HG03469 (cell line): ENCODE results near the gene DNAJC4.

ENCODE experiments used
- ATAC-seq: cut with Tn5 transposase; IDR thresholded peaks from one replicate; pipeline ENCODE4 v1.9.1; 2021; ENCODE audit warnings: mild to moderate bottlenecking, moderate library complexity, moderate number of reproducible peaks; ENCODE audit not compliant: unreplicated experiment

Gene DNAJC4

GRCh38 chr11:64208086-64208795 lies 22.1 kb upstream of the DNAJC4 start:
- ATAC-seq = no peak

GRCh38 chr11:64208796-64209562 lies 21.4 kb upstream of the DNAJC4 start:
- no peak for ATAC-seq

- ATAC-seq = no peak
Measured at GRCh38 chr11:64209563-64209843, 20.8 kb upstream of the DNAJC4 start.

GRCh38 chr11:64210301-64211020 lies 19.9 kb upstream of the DNAJC4 start:
- no peak for ATAC-seq

- ATAC-seq = no peak
Measured at GRCh38 chr11:64211181-64211872, 19.0 kb upstream of the DNAJC4 start.

GRCh38 chr11:64216879-64217278 lies 13.5 kb upstream of the DNAJC4 start:
- no peak for ATAC-seq

GRCh38 chr11:64218628-64219353 lies 11.6 kb upstream of the DNAJC4 start:
- no peak for ATAC-seq

- ATAC-seq = no peak
Measured at GRCh38 chr11:64219354-64219684, 11.0 kb upstream of the DNAJC4 start.

GRCh38 chr11:64219755-64220154 lies 10.6 kb upstream of the DNAJC4 start:
- no peak for ATAC-seq

- ATAC-seq = no peak
Measured at GRCh38 chr11:64220271-64220670, 10.1 kb upstream of the DNAJC4 start.

- no peak for ATAC-seq
Measured at GRCh38 chr11:64220798-64221197, 9.6 kb upstream of the DNAJC4 start.

GRCh38 chr11:64222651-64223000 lies 7.7 kb upstream of the DNAJC4 start:
- no peak for ATAC-seq

GRCh38 chr11:64223001-64223651 lies 7.2 kb upstream of the DNAJC4 start:
- no peak for ATAC-seq

- ATAC-seq = no peak
Measured at GRCh38 chr11:64224151-64224890, 6.0 kb upstream of the DNAJC4 start.

- no peak for ATAC-seq
Measured at GRCh38 chr11:64224891-64225607, 5.3 kb upstream of the DNAJC4 start.

- ATAC-seq = no peak
Measured at GRCh38 chr11:64225608-64226506, 4.5 kb upstream of the DNAJC4 start, which contains the start of the genes NUDT22 and TRPT1. Gene NUDT22, plus strand, starts transcription at chr11:64226274. Its CDS starts 379 bp downstream, at chr11:64226653. Gene TRPT1, minus strand, starts transcription at chr11:64226186. Its CDS starts 326 bp downstream, at chr11:64225860.

GRCh38 chr11:64226507-64227051 lies 3.8 kb upstream of the DNAJC4 start:
- no peak for ATAC-seq
